Adrenal gland (tissue), 12 donors: ENCODE data around the gene ASCC1. TPM values are rescaled to one million over a fixed set of nuclear protein-coding genes. Genes with fewer than 3 reads are reported as not detected.

Experiments used
- DNase-seq, 7 donors: peaks; one replicate each; pipeline ENCODE4 v3.0.0-alpha.2; 2019 to 2020
- H3K27ac ChIP-seq, 5 donors: fragments of 200-600 bp; sonication (generic) in 4 of 5; 1 replicate in 3 of 5; 2 replicates in 2 of 5; pipeline versions ENCODE4 v1.5.1 to v1.8.0; 2016 to 2020; ENCODE audit warnings: mild to moderate bottlenecking in 1 of 5
- H3K27me3 ChIP-seq: fragments of 200-600 bp; 2 replicates; pipeline ENCODE4 v1.8.0; 2021
- H3K36me3 ChIP-seq, 2 donors: fragments of 200-600 bp; replicated peaks in 1 of 2; 1 replicate in 1 of 2; 2 replicates in 1 of 2; pipeline versions ENCODE4 v1.5.1 to v1.8.0; 2018 to 2022
- H3K4me1 ChIP-seq, 2 donors: fragments of 200-600 bp; replicated peaks in 1 of 2; 1 replicate in 1 of 2; 2 replicates in 1 of 2; pipeline versions ENCODE4 v1.5.1 to v1.8.0; 2018 to 2021
- H3K4me3 ChIP-seq, 4 donors: fragments of 200-600 bp; sonication (generic) in 3 of 4; one replicate each; pipeline ENCODE4 v1.5.1; 2016 to 2018
- H3K9me3 ChIP-seq, 3 donors: fragments of 200-600 bp; sonication (generic) in 1 of 3; replicated peaks in 1 of 3; 1 replicate in 2 of 3; 2 replicates in 1 of 3; pipeline versions ENCODE4 v1.5.1 to v1.8.0; 2016 to 2021
- CTCF ChIP-seq, 6 experiments: fragments of 450-650 bp in 4 of 6; fragments of 200-600 bp in 2 of 6; sonication (generic) in 1 of 6; IDR thresholded peaks; 1 replicate in 5 of 6; 2 replicates in 1 of 6; pipeline versions ENCODE4 v1.5.1 to v1.8.0; 2016 to 2021; ENCODE audit warnings: antibody characterized with exemption in 6 of 6, mild to moderate bottlenecking in 2 of 6, moderate library complexity in 1 of 6
- POLR2A ChIP-seq, 2 donors: fragments of 450-650 bp; IDR thresholded peaks; one replicate each; pipeline ENCODE4 v1.6.1; 2017; ENCODE audit warnings: antibody characterized with exemption in 2 of 2, mild to moderate bottlenecking in 2 of 2, moderate library complexity in 1 of 2
- WGBS, 4 donors: extraction: QIAGEN DNeasy Blood & Tissue Kit in 2 of 4; methylation state at CpG; one replicate each; pipeline versions ENCODE4 v1.1.5 to v1.1.7; 2013 to 2017; 5-methylcytosine and 5-hydroxymethylcytosine counted together
- intact Hi-C, 2 donors: fragments of 100-400 bp; cut with DNase I; formaldehyde crosslinking; loops; one replicate each; pipeline versions ENCODE4 v1.14.1 to v1.15.0; 2022 to 2023
- polyA plus RNA-seq, 3 donors: library from polyadenylated mRNA; stranded (reverse); fragments of 200-250 nt in 2 of 3; fragments of 350-450 nt in 1 of 3; fragmentation: Illumina TruSeq in 1 of 3; extraction: RNeasy Lipid Tissue Mini Kit (QIAGEN cat#74804) in 1 of 3; gene quantifications; one replicate each; pipeline ENCODE4 v1.2.3, GENCODE V29; 2013 to 2014
- total RNA-seq, 9 donors: library from RNA; depleted of rRNA in 4 of 9; stranded (reverse); fragments of >200 nt in 4 of 9; fragments of 120-200 nt in 1 of 9; fragmentation: NEBNext Ultra II Directional in 1 of 9; extraction: Animal tissue kit (Norgen Biotek cat#: 25700) in 1 of 9; gene quantifications; one replicate each; pipeline versions ENCODE4 v1.1.0 to v1.2.4, GENCODE V29; 2013 to 2023
- donor health status: healthy with polysubstance abuse.
- donor health status: Bipolar disorder and iron deficiency.
- donor health status: DM: yes; HTN: yes; CAD: no.
- donor health status: DM: no; HTN: no; CAD: no.
- donor health status: DM: no; HTN: no; CAD: no.
- donor health status: DM: yes; HTN: yes; CAD: no.

Gene ASCC1
- total and polyA plus RNA-seq, 12 donors, result 9.7 to 101 (median 36.7) TPM

GRCh38 chr10:72081772-72082590 is 134.1 kb downstream of the ASCC1 start:
- TF ChIP-seq POLR2A (IDR thresholded peaks at IDR 0.05) (no peak), CTCF (IDR thresholded peaks at IDR 0.05) (no peak)
- no peak overlapping the region for H3K4me3 ChIP-seq
- H3K36me3 ChIP-seq, result no peaks in the 10 kb centered on the region
- DNase-seq, result peak in 1 of 7 donors; percentile 13
- intact Hi-C loops, result no loop called here
- no peaks in the 10 kb centered on the region for H3K27me3 ChIP-seq
- no peak overlapping the region for H3K27ac ChIP-seq
- no peaks in the 10 kb centered on the region for H3K9me3 ChIP-seq
- peaks cover 10 to 25% of the 10 kb centered on the region in 2 donors for H3K4me1 ChIP-seq
- 77 to 84% (median 79%) methylated on average over 13 to 14 of the region's 14 CpGs for WGBS, 4 donors

- TF ChIP-seq CTCF (IDR thresholded peaks at IDR 0.05) (no peak), POLR2A (IDR thresholded peaks at IDR 0.05) (no peak)
- Histone ChIP-seq H3K27me3 (no peaks in the 10 kb centered on the region), H3K4me3 (no peak overlapping the region), H3K9me3 (no peaks in the 10 kb centered on the region), H3K36me3 (no peaks in the 10 kb centered on the region), H3K4me1 (peaks cover 2 to 20% of the 10 kb centered on the region in 2 donors), H3K27ac (no peak overlapping the region)
- intact Hi-C loops, result no loop called here
- 71 to 80% (median 75%) methylated on average over 8 to 9 of the region's 9 CpGs for WGBS, 4 donors
- DNase-seq, result peak in 1 of 7 donors; percentile 18
These were observed 134.9 kb downstream of the ASCC1 start for GRCh38 chr10:72081210-72081609.

DNA sequence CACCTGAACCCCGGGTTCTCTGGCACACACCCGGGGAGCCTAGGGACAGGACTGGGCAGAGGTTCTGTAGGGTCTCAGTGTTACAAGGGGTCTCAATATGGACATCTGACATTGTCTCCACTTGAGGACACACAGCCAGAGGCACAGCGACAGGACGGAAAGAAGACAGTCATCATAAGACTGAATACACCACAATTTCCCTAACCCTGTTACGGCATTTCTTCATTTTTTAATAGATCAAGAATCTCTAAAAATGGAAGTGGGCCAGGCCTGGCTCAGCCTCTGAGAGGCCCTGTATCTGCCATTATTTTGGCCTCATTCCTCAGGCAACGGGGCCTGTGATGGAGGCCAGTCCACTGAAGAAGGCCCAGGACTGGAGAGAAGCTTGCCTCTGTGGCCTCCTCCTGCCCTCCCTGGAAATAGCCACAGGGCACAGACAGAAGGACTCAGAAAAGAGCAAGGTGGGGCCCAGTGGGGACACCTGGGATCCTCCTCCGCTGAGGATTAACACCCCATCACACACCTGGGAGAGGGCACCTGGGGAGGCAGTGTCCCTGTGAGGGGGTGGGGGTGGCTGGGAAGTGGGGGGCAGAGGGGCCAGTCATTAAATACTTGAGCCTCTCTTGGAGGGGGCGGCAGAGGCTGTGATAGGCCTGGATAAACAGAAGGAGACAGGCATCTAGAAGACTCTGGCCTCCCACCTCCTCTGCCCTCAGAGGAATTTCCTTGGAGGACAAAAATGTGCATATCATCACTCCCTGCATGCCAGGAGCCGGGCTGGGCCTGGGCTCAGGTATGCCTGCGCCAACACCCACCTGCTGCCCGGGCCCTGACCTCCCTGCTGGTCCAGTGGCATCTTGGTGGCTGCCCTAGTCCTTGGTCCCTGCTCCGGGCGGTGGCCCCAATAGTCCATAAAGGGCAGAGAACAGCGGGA is 135.8 kb downstream of the ASCC1 start:
- Histone ChIP-seq H3K4me1 (peaks cover 0 to 14% of the 10 kb centered on the region in 2 donors), H3K27ac (no peak overlapping the region), H3K4me3 (no peak overlapping the region), H3K9me3 (no peaks in the 10 kb centered on the region), H3K36me3 (no peaks in the 10 kb centered on the region), H3K27me3 (no peaks in the 10 kb centered on the region)
- WGBS, 4 donors, result 82 to 90% (median 86%) methylated on average over 8 to 14 of the region's 14 CpGs
- no peak for TF ChIP-seq POLR2A (IDR thresholded peaks at IDR 0.05)
- TF ChIP-seq CTCF (IDR thresholded peaks at IDR 0.05), result no peak
- peak in 1 of 7 donors; percentile 13 for DNase-seq
- intact Hi-C loops, result no loop called here

DNA sequence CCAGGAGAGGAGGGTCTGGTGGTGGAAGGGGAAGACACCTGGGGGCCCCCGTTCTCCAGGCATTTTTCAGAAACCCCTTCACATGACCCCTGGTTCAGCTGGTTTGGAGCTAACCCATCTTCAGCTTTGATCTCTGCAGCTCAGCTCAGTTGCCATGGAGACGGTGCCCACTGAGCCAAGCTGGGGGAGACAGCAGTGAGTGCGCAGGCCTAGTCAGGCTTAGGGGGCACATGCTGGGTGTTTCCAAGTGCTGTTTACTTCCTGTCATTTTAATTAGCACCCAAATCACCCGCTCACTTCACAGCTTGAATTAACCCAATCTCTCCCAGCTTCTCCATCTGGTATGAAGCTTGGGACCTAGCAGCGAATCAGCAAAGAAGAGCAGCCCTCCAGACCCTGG is 136.7 kb downstream of the ASCC1 start:
- DNase-seq, result peak in 1 of 7 donors; percentile 13
- intact Hi-C loops, result no loop called here
- TF ChIP-seq CTCF (IDR thresholded peaks at IDR 0.05) (no peak), POLR2A (IDR thresholded peaks at IDR 0.05) (no peak)
- no peaks in the 10 kb centered on the region for H3K36me3 ChIP-seq
- H3K4me3 ChIP-seq, result no peak overlapping the region
- peaks cover 0 to 14% of the 10 kb centered on the region in 2 donors for H3K4me1 ChIP-seq
- H3K27ac ChIP-seq, result no peak overlapping the region
- no peaks in the 10 kb centered on the region for H3K27me3 ChIP-seq
- no peaks in the 10 kb centered on the region for H3K9me3 ChIP-seq
- WGBS, 4 donors, result 82 to 93% (median 85%) methylated on average over 4 to 5 of the region's 5 CpGs
